SK-N-SH treated with all-trans-retinoic acid at 6 μM for 48 hours (cell line): ENCODE results near the gene TASP1.

Source experiments
- ARNTL ChIP-seq: fragments of 450-650 bp; formaldehyde crosslinking; IDR thresholded peaks from 2 replicates; pipeline ENCODE4 v1.5.0; 2020; ENCODE audit warnings: low read depth, mild to moderate bottlenecking, moderate library complexity, borderline replicate concordance
- ZNF70 ChIP-seq: fragments of 450-650 bp; formaldehyde crosslinking; IDR thresholded peaks from 2 replicates; pipeline ENCODE4 v1.5.0; 2020; ENCODE audit warnings: mild to moderate bottlenecking, moderate library complexity

GRCh38 chr20:13677241-13677640, 38.5 kb upstream of the TASP1 start:
- TF ChIP-seq ARNTL (CRISPR knock-in tag) (no peak), ZNF70 (CRISPR knock-in tag) (no peak)
